ENCODE results near the gene NID1.

GRCh38 chr1:235971020-235971419, 93.9 kb downstream of the NID1 start:
- TF ChIP-seq CTCF (IDR thresholded peaks at IDR 0.05 in 8 of 11, conservative IDR thresholded peaks at IDR 0.05 in 3 of 11) (no peak), POLR2A (IDR thresholded peaks at IDR 0.05) (no peak)

Data from spleen (tissue), 7 donors.